NOMO-1 treated with DMSO at 0.1 percent for 48 hours (cell line): ENCODE results near the gene PYCARD.

Source experiments
- DNase-seq: peaks from one replicate; lab custom pipeline; 2025; ENCODE audit not compliant: unreplicated experiment; lab: John Stamatoyannopoulos, UW

Gene PYCARD

GRCh38 chr16:31167315-31167714 is 35.2 kb downstream of the PYCARD start:
- no peak for DNase-seq

- DNase-seq, result peak; percentile 73
Measured at GRCh38 chr16:31157136-31157535, 45.4 kb downstream of the PYCARD start.
